K562 (cell line): ENCODE results near the gene PTPN12. TPM values are rescaled to one million over a fixed set of nuclear protein-coding genes. Genes with fewer than 3 reads are reported as not detected.

Experiments
- ATAC-seq: fragments of 200-7000 bp; cut with Tn5 transposase; 3 replicates; pipeline ENCODE4 v1.9.1; 2020; ENCODE audit warnings: moderate library complexity
- BruUV-seq: library from RNA; stranded (reverse); fragments of 400-500 nt; replicated peaks from 2 replicates; lab custom pipeline; 2021; lab: Mats Ljungman, UMichigan
- CTCF ChIA-PET: fragments of 300-600 bp; formaldehyde crosslinking; extraction: SDS; loops from one replicate; lab custom pipeline; 2021; ENCODE audit warnings: low intra/inter-chr PET ratio; lab: Yijun Ruan, JAX
- POLR2A ChIA-PET: fragments of 300-600, 350-650 bp; sonication (Branson Sonifier 250); formaldehyde crosslinking; extraction: SDS; loops from one replicate; lab custom pipeline; 2021; ENCODE audit warnings: antibody characterized with exemption, inconsistent platforms; lab: Yijun Ruan, JAX
- DNase-seq, 4 experiments: peaks; one replicate each; pipeline versions ENCODE4 v3.0.0 to v3.0.0-alpha.2; 2011 to 2018; ENCODE audit warnings: low spot score in 3 of 4, mixed read lengths in 3 of 4; ENCODE audit errors: extremely low read depth in 1 of 4
- FAIRE-seq: peaks from 2 replicates; lab custom pipeline; 2011; peaks lifted over from hg19 to GRCh38; lab: Jason Lieb, UNC
- H2AFZ ChIP-seq: 2 replicates; pipeline ENCODE4 v1.6.0; 2011; ENCODE audit warnings: low read depth, low read length, control low read depth, inconsistent platforms
- H3K27ac ChIP-seq: fragments of 200-600 bp; 3 replicates; pipeline ENCODE4 v1.8.0; 2011; ENCODE audit warnings: low read depth, mild to moderate bottlenecking, control low read depth, inconsistent platforms, low read length, moderate library complexity, mixed read lengths; ENCODE audit errors: extremely low read depth
- H3K27me3 ChIP-seq, 2 experiments: fragments of 300-600 bp in 1 of 2; 2 replicates in 1 of 2; 3 replicates in 1 of 2; pipeline versions ENCODE4 v1.6.0 to v1.8.0; 2011; ENCODE audit warnings: inconsistent platforms in 2 of 2, low read length in 2 of 2, mild to moderate bottlenecking in 1 of 2, mixed read lengths in 1 of 2, moderate library complexity in 1 of 2; ENCODE audit not compliant: control insufficient read depth in 2 of 2, insufficient read depth in 2 of 2
- H3K36me3 ChIP-seq: fragments of 300-600 bp; 3 replicates; pipeline ENCODE4 v1.8.0; 2011; ENCODE audit warnings: mild to moderate bottlenecking, low read length, inconsistent platforms; ENCODE audit not compliant: control insufficient read depth, insufficient read depth
- H3K4me1 ChIP-seq, 2 experiments: fragments of 200-600 bp in 1 of 2; replicated peaks in 1 of 2; 2 replicates in 1 of 2; 3 replicates in 1 of 2; pipeline versions ENCODE4 v1.5.1 to v1.8.0; 2011; ENCODE audit warnings: inconsistent platforms in 2 of 2, low read length in 2 of 2, mild to moderate bottlenecking in 1 of 2, mixed read lengths in 1 of 2, moderate library complexity in 1 of 2; ENCODE audit not compliant: control insufficient read depth in 2 of 2, insufficient read depth in 2 of 2
- H3K4me2 ChIP-seq: 2 replicates; pipeline ENCODE4 v1.6.1; 2011; ENCODE audit warnings: low read length, control low read depth, inconsistent platforms, mixed read lengths; ENCODE audit not compliant: insufficient read depth
- H3K4me3 ChIP-seq: fragments of 200-600 bp; sonication (generic), shearing (Covaris generic); 2 replicates; pipeline ENCODE4 v1.5.1; 2016; ENCODE audit warnings: control low read depth, inconsistent platforms
- H3K79me2 ChIP-seq: fragments of 200-600 bp; 3 replicates; pipeline ENCODE4 v1.8.0; 2011; ENCODE audit warnings: low read length, inconsistent platforms; ENCODE audit not compliant: control insufficient read depth, insufficient read depth
- H3K9ac ChIP-seq, 2 experiments: 2 replicates each; pipeline versions ENCODE4 v1.6.0 to v1.6.1; 2011; ENCODE audit warnings: low read depth in 2 of 2, low read length in 2 of 2, control low read depth in 1 of 2, inconsistent platforms in 1 of 2, mild to moderate bottlenecking in 1 of 2, mixed read lengths in 1 of 2; ENCODE audit not compliant: insufficient read depth in 1 of 2
- H3K9me1 ChIP-seq: one replicate; pipeline ENCODE4 v1.6.0; 2011; ENCODE audit warnings: inconsistent platforms, mild to moderate bottlenecking, low read length, moderate library complexity; ENCODE audit not compliant: control insufficient read depth, insufficient read depth
- H3K9me3 ChIP-seq: replicated peaks from 2 replicates; pipeline ENCODE4 v1.5.1; 2011; ENCODE audit warnings: low read depth, low read length, inconsistent platforms; ENCODE audit not compliant: control insufficient read depth, insufficient read depth
- H4K20me1 ChIP-seq: replicated peaks from 2 replicates; pipeline ENCODE4 v1.6.1; 2011; ENCODE audit warnings: low read length, inconsistent platforms, mixed read lengths; ENCODE audit not compliant: control insufficient read depth, insufficient read depth
- AFF1 ChIP-seq, 2 experiments: fragments of 450-650 bp; IDR thresholded peaks; 2 replicates each; pipeline ENCODE4 v1.6.1; 2018; ENCODE audit warnings: mild to moderate bottlenecking in 2 of 2, low read depth in 1 of 2; ENCODE audit not compliant: partially characterized antibody in 2 of 2
- ATF1 ChIP-seq, 2 experiments: fragments of 450-650 bp in 1 of 2; IDR thresholded peaks; 2 replicates each; pipeline ENCODE4 v1.6.1; 2016; ENCODE audit warnings: missing compliant biosample characterization in 1 of 2, missing genetic modification characterization in 1 of 2
- CBX1 ChIP-seq: sonication (generic); IDR thresholded peaks from 2 replicates; pipeline ENCODE4 v1.6.1; 2016; ENCODE audit warnings: antibody characterized with exemption, low read depth, mild to moderate bottlenecking
- SIN3A ChIP-seq, 2 experiments: fragments of 150-350 bp in 1 of 2; IDR thresholded peaks; 2 replicates each; pipeline ENCODE4 v1.6.1; 2011 to 2016; ENCODE audit warnings: borderline replicate concordance in 2 of 2, low read depth in 2 of 2, low read length in 2 of 2, mild to moderate bottlenecking in 2 of 2, moderate library complexity in 2 of 2; ENCODE audit not compliant: control insufficient read depth in 1 of 2
- TAL1 ChIP-seq: fragments of 450-650 bp; IDR thresholded peaks from 2 replicates; pipeline ENCODE4 v1.6.1; 2016; ENCODE audit warnings: mild to moderate bottlenecking
- TCF7L2 ChIP-seq: fragments of 150-350 bp; IDR thresholded peaks from 2 replicates; pipeline ENCODE4 v1.6.1; 2016; ENCODE audit warnings: low read depth, mild to moderate bottlenecking, low read length, moderate library complexity
- ZNF175 ChIP-seq: fragments of 200-800 bp; sonication (Bioruptor generic); IDR thresholded peaks from 2 replicates; pipeline ENCODE4 v1.6.1; 2016; ENCODE audit warnings: low read depth, mild to moderate bottlenecking, missing genetic modification characterization, missing compliant biosample characterization
- ZNF24 ChIP-seq: fragments of 450-650 bp; IDR thresholded peaks from 2 replicates; pipeline ENCODE4 v1.6.1; 2016
- ZNF263 ChIP-seq: sonication (generic); formaldehyde crosslinking; IDR thresholded peaks from 2 replicates; pipeline ENCODE4 v1.8.0; 2022; ENCODE audit warnings: mild to moderate bottlenecking, missing genetic modification reagents, borderline replicate concordance
- ZNF707 ChIP-seq: fragments of 250-450 bp; sonication (Bioruptor Pico); conservative IDR thresholded peaks from 2 replicates; pipeline ENCODE4 v1.8.0; 2022; ENCODE audit warnings: inconsistent platforms, mild to moderate bottlenecking, moderate library complexity
- WGBS: fragments of 100-300 bp; shearing (Covaris generic); methylation state at CpG from one replicate; pipeline ENCODE4 v1.1.6; 2016; ENCODE audit warnings: low coverage, mixed read lengths; ENCODE audit not compliant: insufficient coverage; ENCODE audit errors: missing lambda C conversion rate; 5-methylcytosine and 5-hydroxymethylcytosine counted together
- in situ Hi-C: fragments of 300-500 bp; cut with MboI; formaldehyde crosslinking; loops from 4 replicates; pipeline ENCODE4 v1.15.0; 2018; ENCODE audit warnings: inconsistent platforms, mixed read lengths
- intact Hi-C: fragments of 100-400 bp; cut with micrococcal nuclease; formaldehyde crosslinking; loops from 2 replicates; pipeline ENCODE4 v1.14.2; 2022
- polyA plus RNA-seq, 8 experiments: library from polyadenylated mRNA; depleted of rRNA in 4 of 8; stranded (reverse) in 5 of 8; unstranded in 3 of 8; fragments of >200 nt; fragmentation: Nextera tagmentation in 2 of 8; fragmentation: Illumina TruSeq in 1 of 8; extraction: Ambion mirVana in 2 of 8; extraction: Trizol in 1 of 8; gene quantifications; 2 replicates each; pipeline versions ENCODE4 v1.2.1 to v1.2.3, GENCODE V29; 2011 to 2014; ENCODE audit warnings: inconsistent platforms in 1 of 8, missing spikeins in 1 of 8
- total RNA-seq, 7 experiments: library from RNA; depleted of rRNA in 6 of 7; stranded (reverse); fragments of >200 nt in 6 of 7; fragmentation: Illumina TruSeq in 2 of 7; extraction: Trizol in 2 of 7; gene quantifications; 2 replicates each; pipeline versions ENCODE4 v1.2.1 to v1.2.3, GENCODE V29; 2011 to 2021; ENCODE audit warnings: low replicate concordance in 1 of 7
- TF ChIP-seq, protein P1 (sequence below), 2 experiments: IDR thresholded peaks; 2 replicates each; pipeline ENCODE4 v1.6.1; 2011; ENCODE audit warnings: borderline replicate concordance in 1 of 2, control low read depth in 1 of 2, low read depth in 1 of 2, low read length in 1 of 2, mild to moderate bottlenecking in 1 of 2, mixed read lengths in 1 of 2, moderate library complexity in 1 of 2; ENCODE audit not compliant: insufficient read depth in 1 of 2, insufficient read length in 1 of 2, poor library complexity in 1 of 2, severe bottlenecking in 1 of 2; ENCODE audit errors: extremely low read depth in 1 of 2

PTPN12 gene
- total and polyA plus RNA-seq, 9 of the 15 experiments (the other 6 are each of a cell fraction or from before 2014, with no cell fraction given): 15.3 to 79.8 (median 26.6) TPM

DNA sequence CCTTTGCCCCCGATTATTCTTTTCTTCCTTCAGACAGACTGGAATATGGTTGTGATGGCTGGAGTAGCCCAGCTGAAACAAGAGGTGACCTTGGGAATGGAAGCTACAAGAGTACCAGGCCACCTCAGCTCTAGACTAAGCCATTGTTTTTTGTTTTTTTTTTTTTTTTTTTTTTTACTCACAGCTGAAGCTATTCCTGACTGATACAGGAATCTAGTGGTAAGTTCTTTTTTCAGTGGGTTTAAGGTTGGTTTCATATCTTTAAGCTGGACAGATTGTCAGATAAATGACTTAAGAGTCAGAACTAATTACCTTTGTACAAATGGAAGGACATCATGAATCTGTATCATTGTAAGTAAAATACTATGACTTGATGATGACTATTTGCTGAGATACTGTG, 30.2 kb upstream of the PTPN12 start:
- Histone ChIP-seq H3K79me2 (no peaks in the 10 kb centered on the region), H3K27me3 (0 out of 5 replicates have a peak, but pooled peaks cover 0 to 5% of the 10 kb centered on the region in 2 experiments), H3K9me3 (no peaks in the 10 kb centered on the region), H3K27ac (no peak overlapping the region), H3K9me1 (no peaks in the 10 kb centered on the region), H3K4me1 (no peaks in the 10 kb centered on the region), H3K4me3 (no peak overlapping the region), H3K36me3 (no peaks in the 10 kb centered on the region), H3K9ac (no peak overlapping the region), H4K20me1 (no peaks in the 10 kb centered on the region), H3K4me2 (no peak overlapping the region), H2AFZ (no peak overlapping the region)
- WGBS: 17% methylated on average over 1 of the region's 1 CpG
- ChIA-PET POLR2A (no interaction called here), CTCF (no interaction called here)
- ATAC-seq: no peak
- DNase-seq: no peak
- intact Hi-C loops: no loop called here
- TF ChIP-seq SIN3A (IDR thresholded peaks at IDR 0.05; ENCODE audit: borderline replicate concordance in 2 of 2, control insufficient read depth in 1 of 2, low read depth in 2 of 2, low read length in 2 of 2) (no peak), TCF7L2 (no peak), CBX1 (no peak), AFF1 (IDR thresholded peaks at IDR 0.05; ENCODE audit: low read depth in 1 of 2, partially characterized antibody in 2 of 2) (no peak), TAL1 (no peak), ZNF24 (no peak), ZNF263 (CRISPR knock-in tag) (no peak), ZNF175 (CRISPR knock-in tag) (no peak), ZNF707 (CRISPR knock-in tag) (no peak), ATF1 (CRISPR knock-in tag; IDR thresholded peaks at IDR 0.05) (no peak), ATF1 (tag; IDR thresholded peaks at IDR 0.05) (no peak)
- TF ChIP-seq, protein P1, sequence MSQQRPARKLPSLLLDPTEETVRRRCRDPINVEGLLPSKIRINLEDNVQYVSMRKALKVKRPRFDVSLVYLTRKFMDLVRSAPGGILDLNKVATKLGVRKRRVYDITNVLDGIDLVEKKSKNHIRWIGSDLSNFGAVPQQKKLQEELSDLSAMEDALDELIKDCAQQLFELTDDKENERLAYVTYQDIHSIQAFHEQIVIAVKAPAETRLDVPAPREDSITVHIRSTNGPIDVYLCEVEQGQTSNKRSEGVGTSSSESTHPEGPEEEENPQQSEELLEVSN (IDR thresholded peaks at IDR 0.05; ENCODE audit: borderline replicate concordance in 1 of 2, extremely low read depth in 1 of 2, insufficient read depth in 1 of 2, insufficient read length in 1 of 2, low read depth in 1 of 2, low read length in 1 of 2, poor library complexity in 1 of 2, severe bottlenecking in 1 of 2): no peak
- no peak for FAIRE-seq
- in situ Hi-C loops: no loop called here
- no TSS peak for BruUV-seq
